GM12878 (cell line): ENCODE data around the gene IRF4. TPM values are rescaled to one million over a fixed set of nuclear protein-coding genes. Genes with fewer than 3 reads are reported as not detected.
A peak's percentile ranks its signal among the peaks of the same experiment; 100 is the strongest.

Experiments
- BHLHE40 ChIP-seq, 2 experiments: fragments of 450-650 bp in 1 of 2; IDR thresholded peaks; 2 replicates each; pipeline ENCODE4 v1.6.1; 2011 to 2017; ENCODE audit warnings: low read depth in 2 of 2, borderline replicate concordance in 1 of 2, improper control_type of control experiment in 1 of 2, low read length in 1 of 2, mild to moderate bottlenecking in 1 of 2
- CBX5 ChIP-seq: sonication (generic); IDR thresholded peaks from 2 replicates; pipeline ENCODE4 v1.6.1; 2016; ENCODE audit warnings: low read depth, moderate library complexity, mild to moderate bottlenecking, inconsistent platforms
- CHD4 ChIP-seq: fragments of 200-600 bp; sonication (generic); IDR thresholded peaks from 2 replicates; pipeline ENCODE4 v1.6.1; 2016; ENCODE audit warnings: mild to moderate bottlenecking
- EP300 ChIP-seq, 2 experiments: fragments of 150-350 bp in 1 of 2; IDR thresholded peaks; 2 replicates each; pipeline ENCODE4 v1.6.1; 2011 to 2012; ENCODE audit warnings: low read depth in 2 of 2, low read length in 2 of 2, borderline replicate concordance in 1 of 2, improper control_type of control experiment in 1 of 2, inconsistent platforms in 1 of 2; ENCODE audit not compliant: control insufficient read depth in 1 of 2
- ETV6 ChIP-seq, 2 experiments: fragments of 450-650 bp in 1 of 2; IDR thresholded peaks in 1 of 2; conservative IDR thresholded peaks in 1 of 2; 2 replicates each; pipeline ENCODE4 v1.6.1; 2014; ENCODE audit warnings: antibody characterized with exemption in 1 of 2, borderline replicate concordance in 1 of 2, low read depth in 1 of 2, mild to moderate bottlenecking in 1 of 2, moderate library complexity in 1 of 2
- HCFC1 ChIP-seq: fragments of 150-350 bp; IDR thresholded peaks from 2 replicates; pipeline ENCODE4 v1.6.1; 2014; ENCODE audit warnings: low read length
- IKZF1 ChIP-seq: fragments of 450-650 bp; conservative IDR thresholded peaks from 2 replicates; pipeline ENCODE4 v1.6.1; 2017; ENCODE audit warnings: antibody characterized with exemption, mild to moderate bottlenecking
- KAT2A ChIP-seq: conservative IDR thresholded peaks from 2 replicates; pipeline ENCODE4 v1.6.1; 2011; ENCODE audit warnings: low read depth, low read length; ENCODE audit not compliant: control insufficient read depth
- MTA3 ChIP-seq: IDR thresholded peaks from 2 replicates; pipeline ENCODE4 v1.6.1; 2012; ENCODE audit warnings: low read length, inconsistent platforms, borderline replicate concordance
- NFYA ChIP-seq: IDR thresholded peaks from 2 replicates; pipeline ENCODE4 v1.6.1; 2011; ENCODE audit warnings: low read depth, mild to moderate bottlenecking, low read length, improper control_type of control experiment, borderline replicate concordance
- PML ChIP-seq: IDR thresholded peaks from 2 replicates; pipeline ENCODE4 v1.6.1; 2012; ENCODE audit warnings: low read length, inconsistent platforms
- POLR2A ChIP-seq: IDR thresholded peaks from 2 replicates; pipeline ENCODE4 v1.6.1; 2011; ENCODE audit warnings: low read depth, mild to moderate bottlenecking, low read length
- RBBP5 ChIP-seq: fragments of 200-600 bp; sonication (generic); conservative IDR thresholded peaks from 2 replicates; pipeline ENCODE4 v1.6.1; 2016
- RCOR1 ChIP-seq: conservative IDR thresholded peaks from 2 replicates; pipeline ENCODE4 v1.6.1; 2012; ENCODE audit warnings: low read depth, low read length, improper control_type of control experiment
- SIN3A ChIP-seq: IDR thresholded peaks from 2 replicates; pipeline ENCODE4 v1.6.1; 2012; ENCODE audit warnings: low read depth, low read length, improper control_type of control experiment
- SMARCA5 ChIP-seq: fragments of 450-650 bp; IDR thresholded peaks from 2 replicates; pipeline ENCODE4 v1.6.1; 2017; ENCODE audit warnings: mild to moderate bottlenecking
- USF2 ChIP-seq: IDR thresholded peaks from 2 replicates; pipeline ENCODE4 v1.6.1; 2011; ENCODE audit warnings: low read depth, low read length, improper control_type of control experiment, borderline replicate concordance
- ZBED1 ChIP-seq: IDR thresholded peaks from 2 replicates; pipeline ENCODE4 v1.6.1; 2016; ENCODE audit warnings: borderline replicate concordance
- ZBTB33 ChIP-seq: fragments of 450-650 bp; IDR thresholded peaks from 2 replicates; pipeline ENCODE4 v1.6.1; 2017; ENCODE audit warnings: mild to moderate bottlenecking
- ZNF274 ChIP-seq: IDR thresholded peaks from one replicate; pipeline ENCODE4 v1.8.0; 2011; ENCODE audit not compliant: insufficient read length, insufficient read depth
- ZSCAN29 ChIP-seq: fragments of 450-650 bp; IDR thresholded peaks from 2 replicates; pipeline ENCODE4 v1.6.1; 2017; ENCODE audit warnings: mild to moderate bottlenecking, moderate library complexity
- ZZZ3 ChIP-seq: IDR thresholded peaks from 2 replicates; pipeline ENCODE4 v1.6.1; 2011; ENCODE audit warnings: low read depth; ENCODE audit not compliant: control insufficient read depth, insufficient read length
- polyA plus RNA-seq, 11 experiments: library from polyadenylated mRNA; depleted of rRNA in 4 of 11; unstranded in 6 of 11; stranded (reverse) in 5 of 11; fragments of >200 nt; fragmentation: Nextera tagmentation in 4 of 11; fragmentation: Illumina TruSeq in 1 of 11; extraction: Ambion mirVana in 4 of 11; extraction: Trizol in 1 of 11; gene quantifications; 1 replicate in 1 of 11; 2 replicates in 10 of 11; pipeline versions ENCODE4 v1.2.1 to v1.2.3, GENCODE V29; 2011 to 2016; ENCODE audit warnings: inconsistent platforms in 2 of 11, missing spikeins in 2 of 11, low read depth in 1 of 11
- total RNA-seq, 4 experiments: library from RNA; depleted of rRNA in 3 of 4; stranded (reverse); fragments of >200 nt in 3 of 4; fragmentation: Illumina TruSeq in 1 of 4; extraction: Trizol in 1 of 4; gene quantifications; 2 replicates each; pipeline versions ENCODE4 v1.2.1 to v1.2.3, GENCODE V29; 2013 to 2021
- TF ChIP-seq, protein P1 (sequence below): IDR thresholded peaks from 2 replicates; pipeline ENCODE4 v1.6.1; 2012; ENCODE audit warnings: improper control_type of control experiment, low read depth, low read length; ENCODE audit not compliant: insufficient replicate concordance

The IRF4 gene
- total and polyA plus RNA-seq, 10 of the 15 experiments (the other 5 are each of a cell fraction or from before 2014, with no cell fraction given): 50.0 to 495 (median 257) TPM

DNA sequence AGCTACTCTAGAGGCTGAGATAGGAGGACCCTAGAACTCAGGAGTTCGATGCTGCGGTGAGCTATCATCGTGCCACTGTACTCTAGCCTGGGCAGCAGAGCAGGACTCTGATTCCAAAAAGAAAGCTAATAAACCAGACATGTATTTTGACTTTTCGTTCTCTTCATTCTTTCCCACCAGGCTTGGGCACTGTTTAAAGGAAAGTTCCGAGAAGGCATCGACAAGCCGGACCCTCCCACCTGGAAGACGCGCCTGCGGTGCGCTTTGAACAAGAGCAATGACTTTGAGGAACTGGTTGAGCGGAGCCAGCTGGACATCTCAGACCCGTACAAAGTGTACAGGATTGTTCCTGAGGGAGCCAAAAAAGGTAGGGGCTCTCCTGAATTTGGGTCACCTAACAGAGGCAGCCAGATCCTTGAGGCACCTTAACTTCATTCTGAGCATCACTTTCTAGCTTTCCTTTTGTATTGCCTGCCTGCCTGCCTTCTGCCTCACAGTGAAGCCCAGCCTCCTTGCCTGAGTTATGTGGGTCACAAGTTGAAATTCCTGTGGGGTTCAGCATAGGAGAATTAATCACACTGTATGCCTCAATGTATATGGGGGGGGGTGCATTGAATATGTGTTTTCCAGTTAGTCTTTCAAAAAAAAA is 3.2 kb downstream of the IRF4 start (continued):
- no peak for TF ChIP-seq ETV6 (conservative IDR thresholded peaks at IDR 0.05 in 1 of 2, IDR thresholded peaks at IDR 0.05 in 1 of 2; ENCODE audit: borderline replicate concordance in 1 of 2, low read depth in 1 of 2)
- no peak for TF ChIP-seq USF2
- no peak for TF ChIP-seq RCOR1
- TF ChIP-seq PML: peak; percentile 17; the same call in 1 of the 2 replicates
- TF ChIP-seq RBBP5: no peak
- TF ChIP-seq SIN3A: no peak
- TF ChIP-seq ZSCAN29: no peak
- TF ChIP-seq ZZZ3: no peak
- no peak for TF ChIP-seq BHLHE40 (IDR thresholded peaks at IDR 0.05; ENCODE audit: borderline replicate concordance in 1 of 2, low read depth in 2 of 2, low read length in 1 of 2)
- TF ChIP-seq NFYA: no peak
- no peak for TF ChIP-seq ZNF274
- TF ChIP-seq CBX5: no peak
- TF ChIP-seq ZBED1: 0 out of 2 replicates have a peak, but pooled peaks have one; percentile 34
- TF ChIP-seq POLR2A: peak; percentile 72
- TF ChIP-seq CHD4: no peak
- no peak for TF ChIP-seq SMARCA5
- no peak for TF ChIP-seq HCFC1
- peak; percentile 17; the same call in 1 of the 2 replicates for TF ChIP-seq MTA3
- TF ChIP-seq KAT2A: no peak
- no peak for TF ChIP-seq ZBTB33
- no peak for TF ChIP-seq IKZF1
- TF ChIP-seq EP300 (IDR thresholded peaks at IDR 0.05; ENCODE audit: borderline replicate concordance in 1 of 2, control insufficient read depth in 1 of 2, low read depth in 2 of 2, low read length in 2 of 2): no peak
- TF ChIP-seq, protein P1, sequence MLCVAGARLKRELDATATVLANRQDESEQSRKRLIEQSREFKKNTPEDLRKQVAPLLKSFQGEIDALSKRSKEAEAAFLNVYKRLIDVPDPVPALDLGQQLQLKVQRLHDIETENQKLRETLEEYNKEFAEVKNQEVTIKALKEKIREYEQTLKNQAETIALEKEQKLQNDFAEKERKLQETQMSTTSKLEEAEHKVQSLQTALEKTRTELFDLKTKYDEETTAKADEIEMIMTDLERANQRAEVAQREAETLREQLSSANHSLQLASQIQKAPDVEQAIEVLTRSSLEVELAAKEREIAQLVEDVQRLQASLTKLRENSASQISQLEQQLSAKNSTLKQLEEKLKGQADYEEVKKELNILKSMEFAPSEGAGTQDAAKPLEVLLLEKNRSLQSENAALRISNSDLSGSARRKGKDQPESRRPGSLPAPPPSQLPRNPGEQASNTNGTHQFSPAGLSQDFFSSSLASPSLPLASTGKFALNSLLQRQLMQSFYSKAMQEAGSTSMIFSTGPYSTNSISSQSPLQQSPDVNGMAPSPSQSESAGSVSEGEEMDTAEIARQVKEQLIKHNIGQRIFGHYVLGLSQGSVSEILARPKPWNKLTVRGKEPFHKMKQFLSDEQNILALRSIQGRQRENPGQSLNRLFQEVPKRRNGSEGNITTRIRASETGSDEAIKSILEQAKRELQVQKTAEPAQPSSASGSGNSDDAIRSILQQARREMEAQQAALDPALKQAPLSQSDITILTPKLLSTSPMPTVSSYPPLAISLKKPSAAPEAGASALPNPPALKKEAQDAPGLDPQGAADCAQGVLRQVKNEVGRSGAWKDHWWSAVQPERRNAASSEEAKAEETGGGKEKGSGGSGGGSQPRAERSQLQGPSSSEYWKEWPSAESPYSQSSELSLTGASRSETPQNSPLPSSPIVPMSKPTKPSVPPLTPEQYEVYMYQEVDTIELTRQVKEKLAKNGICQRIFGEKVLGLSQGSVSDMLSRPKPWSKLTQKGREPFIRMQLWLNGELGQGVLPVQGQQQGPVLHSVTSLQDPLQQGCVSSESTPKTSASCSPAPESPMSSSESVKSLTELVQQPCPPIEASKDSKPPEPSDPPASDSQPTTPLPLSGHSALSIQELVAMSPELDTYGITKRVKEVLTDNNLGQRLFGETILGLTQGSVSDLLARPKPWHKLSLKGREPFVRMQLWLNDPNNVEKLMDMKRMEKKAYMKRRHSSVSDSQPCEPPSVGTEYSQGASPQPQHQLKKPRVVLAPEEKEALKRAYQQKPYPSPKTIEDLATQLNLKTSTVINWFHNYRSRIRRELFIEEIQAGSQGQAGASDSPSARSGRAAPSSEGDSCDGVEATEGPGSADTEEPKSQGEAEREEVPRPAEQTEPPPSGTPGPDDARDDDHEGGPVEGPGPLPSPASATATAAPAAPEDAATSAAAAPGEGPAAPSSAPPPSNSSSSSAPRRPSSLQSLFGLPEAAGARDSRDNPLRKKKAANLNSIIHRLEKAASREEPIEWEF: no peak
